ENCODE results near the gene TFEC.
"Not testable (repeated sequence)": the region's sequence is repeated elsewhere in the genome, so short reads cannot be mapped to it uniquely, and the experiment has no call there.

TFEC gene

DNA sequence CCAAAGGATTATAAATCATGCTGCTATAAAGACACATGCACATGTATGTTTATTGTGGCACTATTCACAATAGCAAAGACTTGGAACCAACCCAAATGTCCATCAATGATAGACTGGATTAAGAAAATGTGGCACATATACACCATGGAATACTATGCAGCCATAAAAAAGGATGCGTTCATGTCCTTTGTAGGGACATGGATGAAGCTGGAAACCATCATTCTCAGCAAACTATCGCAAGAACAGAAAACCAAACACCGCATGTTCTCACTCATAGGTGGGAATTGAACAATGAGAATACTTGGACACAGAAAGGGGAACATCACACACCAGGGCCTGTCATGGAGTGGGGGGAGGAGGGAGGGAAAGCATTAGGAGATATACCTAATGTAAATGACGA, 100.4 kb downstream of the TFEC start:
- not testable (repeated sequence) for DNase-seq (ENCODE audit: low read depth in 3 of 3, low spot score in 1 of 3)

GRCh38 chr7:115929736-115930135, 100.8 kb downstream of the TFEC start:
- DNase-seq (ENCODE audit: low read depth in 3 of 3, low spot score in 1 of 3) = not testable (repeated sequence)

- no peak for DNase-seq (ENCODE audit: low read depth in 3 of 3, low spot score in 1 of 3)
Observed at GRCh38 chr7:115924411-115924810, 106.2 kb downstream of the TFEC start.

DNA sequence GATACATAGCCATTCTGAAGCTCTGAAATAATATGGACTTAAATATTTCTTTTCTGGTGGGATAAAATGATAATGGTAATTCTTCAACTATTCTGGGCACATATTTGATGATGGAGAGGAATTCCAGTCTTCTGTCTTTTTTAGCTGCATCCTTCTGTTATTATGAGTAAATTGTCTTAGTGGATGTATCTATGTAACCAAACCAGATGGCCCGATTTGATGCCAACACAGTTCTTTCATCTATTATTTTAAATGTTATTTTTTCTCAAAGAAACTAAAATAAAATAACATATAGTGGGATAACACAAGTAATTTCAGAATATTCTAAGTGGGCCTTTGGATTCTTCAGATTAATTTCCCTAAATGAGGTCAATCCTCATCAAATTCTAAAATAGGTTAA, 110.2 kb downstream of the TFEC start:
- no peak for DNase-seq (ENCODE audit: low read depth in 3 of 3, low spot score in 1 of 3)

GRCh38 chr7:115914951-115915350, 115.6 kb downstream of the TFEC start:
- DNase-seq (ENCODE audit: low read depth in 3 of 3, low spot score in 1 of 3) = no peak

DNA sequence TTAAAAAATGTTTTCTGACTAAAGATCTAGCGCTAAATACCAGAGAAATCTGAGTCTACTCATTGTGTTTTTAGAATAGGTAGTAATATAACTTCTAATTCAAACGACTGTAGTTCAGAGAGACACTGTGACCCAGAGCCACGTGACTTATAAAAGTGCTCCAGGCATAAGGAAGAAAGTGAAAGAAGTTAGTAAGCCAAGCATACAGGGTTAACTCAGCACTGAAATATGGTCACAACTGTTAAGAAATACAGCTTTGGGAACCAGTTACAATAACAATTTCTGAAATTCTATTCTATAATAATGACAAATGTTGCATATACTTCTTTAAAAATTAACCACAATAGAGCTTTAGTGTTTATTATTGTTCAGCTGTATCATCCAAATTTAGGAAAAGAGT, 119.1 kb downstream of the TFEC start:
- DNase-seq (ENCODE audit: low read depth in 3 of 3, low spot score in 1 of 3) = no peak

DNA sequence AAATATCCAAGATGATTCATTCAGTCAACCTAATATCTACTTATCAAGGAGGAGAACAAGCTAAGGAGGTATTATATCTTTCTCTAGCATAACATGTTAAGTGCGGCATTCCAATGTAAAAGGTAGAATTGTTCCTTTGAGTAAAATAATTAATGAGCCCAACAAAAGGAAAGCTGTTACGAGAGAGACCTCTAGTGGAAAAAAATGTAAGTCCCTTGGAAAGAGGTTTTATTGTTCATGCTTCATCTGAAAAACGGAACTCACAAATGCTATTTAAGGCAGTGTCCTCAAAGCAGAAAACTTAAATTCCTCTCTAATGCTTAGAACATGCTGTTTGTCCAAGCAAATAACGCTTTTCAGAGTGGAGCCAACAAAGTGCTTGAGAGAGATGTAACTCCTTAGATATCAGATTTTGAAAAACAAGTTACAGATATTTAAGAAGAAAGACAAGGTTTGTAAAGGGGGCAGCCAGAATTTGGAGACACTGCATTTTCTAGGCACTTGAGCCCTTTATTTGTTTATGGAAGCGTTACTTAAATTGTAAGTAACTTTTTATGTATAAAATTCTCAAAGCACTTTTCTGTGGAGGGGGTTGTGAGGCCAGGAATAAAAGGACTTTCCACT, 119.9 kb downstream of the TFEC start:
- no peak for DNase-seq (ENCODE audit: low read depth in 3 of 3, low spot score in 1 of 3)

- no peak for DNase-seq (ENCODE audit: low read depth in 3 of 3, low spot score in 1 of 3)
Observed at GRCh38 chr7:115906731-115907130, 123.8 kb downstream of the TFEC start.

DNA sequence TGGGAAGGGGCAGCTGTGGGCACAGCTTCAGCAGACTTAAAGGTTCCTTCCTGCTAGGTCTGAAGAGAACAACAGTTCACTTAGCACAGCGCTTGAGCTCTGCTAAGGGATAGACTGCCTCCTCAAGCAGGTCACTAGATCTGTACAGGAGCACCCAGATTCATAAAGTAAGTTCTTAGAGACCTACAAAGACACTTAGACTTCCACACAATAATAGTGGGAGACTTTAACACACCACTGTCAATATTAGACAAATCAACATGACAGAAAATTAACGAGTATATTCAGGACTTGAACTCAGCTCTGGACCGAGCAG, 140.9 kb downstream of the TFEC start:
- no peak for DNase-seq (ENCODE audit: low read depth in 3 of 3, low spot score in 1 of 3)

DNA sequence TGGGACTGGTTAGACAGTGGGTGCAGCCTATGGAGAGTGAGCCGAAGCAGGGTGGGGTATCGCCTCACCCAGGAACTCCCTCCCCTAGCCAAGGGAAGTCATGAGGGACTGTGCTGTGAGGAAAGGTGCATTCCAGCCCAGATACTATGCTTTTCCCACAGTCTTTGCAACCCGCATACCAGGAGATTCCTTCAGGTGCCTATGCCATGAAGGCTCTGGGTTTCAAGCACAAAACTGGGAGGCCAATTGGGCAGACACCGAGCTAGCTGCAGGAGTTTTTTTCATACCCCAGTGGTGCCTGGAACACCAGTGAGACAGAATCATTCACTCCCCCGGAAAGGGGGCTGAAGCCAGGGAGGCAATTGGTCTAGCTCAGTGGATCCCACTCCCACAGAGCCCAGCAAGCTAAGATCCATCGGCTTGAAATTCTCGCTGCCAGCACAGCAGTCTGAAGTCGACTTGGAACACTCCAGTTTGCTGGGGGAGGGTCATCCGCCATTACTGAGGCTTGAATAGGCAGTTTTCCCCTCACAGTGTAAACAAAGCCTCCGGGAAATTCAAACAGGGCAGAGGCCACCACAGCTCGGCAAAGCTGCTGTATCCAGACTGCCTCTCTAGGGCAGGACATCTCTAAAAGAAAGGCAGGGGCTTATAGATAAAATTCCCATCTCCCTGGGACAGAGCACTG, 141.4 kb downstream of the TFEC start:
- no peak for DNase-seq (ENCODE audit: low read depth in 3 of 3, low spot score in 1 of 3)

GRCh38 chr7:115885550-115885949, 145.0 kb downstream of the TFEC start:
- no peak for DNase-seq (ENCODE audit: low read depth in 3 of 3, low spot score in 1 of 3)

Data from stimulated activated CD4-positive, alpha-beta T cell treated with anti-CD3 and anti-CD28 coated beads, TNF-alpha, amount 100 ng/mL, for 1 hour (primary cell).